Fibroblast of mammary gland (primary cell): ENCODE results near the gene DUSP16.

Experiments
- DNase-seq: peaks from one replicate; pipeline ENCODE4 v3.0.0-alpha.2; 2010; ENCODE audit warnings: low read depth
- H3K4me3 ChIP-seq: 2 replicates; pipeline ENCODE4 v1.5.1; 2011; ENCODE audit warnings: low read depth, mild to moderate bottlenecking, low read length, moderate library complexity; ENCODE audit not compliant: control insufficient read depth
- TF ChIP-seq, protein P1 (sequence below): conservative IDR thresholded peaks from 2 replicates; pipeline ENCODE4 v1.5.1; 2011; ENCODE audit warnings: low read depth, low read length, inconsistent platforms; ENCODE audit not compliant: control insufficient read depth, insufficient read depth

The DUSP16 gene

DNA sequence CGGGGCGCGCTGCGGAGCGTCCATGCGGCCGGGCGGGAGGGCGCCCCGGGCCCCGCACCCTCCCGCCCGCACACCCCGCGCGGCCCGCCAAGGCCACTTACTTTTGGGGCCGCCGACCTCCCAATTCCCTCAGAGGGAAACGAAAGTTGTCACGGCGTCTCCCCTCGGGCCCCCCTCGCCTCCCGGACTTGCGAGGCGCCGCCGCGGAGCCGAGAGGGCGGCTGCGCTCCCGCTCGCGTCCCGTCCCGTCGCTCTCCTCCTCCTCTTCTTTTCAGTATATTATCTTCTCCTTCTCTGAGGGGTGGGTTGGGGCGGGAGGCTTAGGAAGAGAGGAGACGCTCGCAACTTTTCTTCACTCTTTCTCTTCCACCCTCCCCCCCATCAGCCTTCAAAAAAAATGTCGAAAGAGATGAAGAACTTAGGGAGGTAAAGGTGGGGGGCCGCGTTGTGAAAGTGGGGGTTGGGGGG is 613 bp downstream of the DUSP16 start:
- no peak for DNase-seq
- peak overlapping the region; percentile 65 for H3K4me3 ChIP-seq
- TF ChIP-seq, protein P1, sequence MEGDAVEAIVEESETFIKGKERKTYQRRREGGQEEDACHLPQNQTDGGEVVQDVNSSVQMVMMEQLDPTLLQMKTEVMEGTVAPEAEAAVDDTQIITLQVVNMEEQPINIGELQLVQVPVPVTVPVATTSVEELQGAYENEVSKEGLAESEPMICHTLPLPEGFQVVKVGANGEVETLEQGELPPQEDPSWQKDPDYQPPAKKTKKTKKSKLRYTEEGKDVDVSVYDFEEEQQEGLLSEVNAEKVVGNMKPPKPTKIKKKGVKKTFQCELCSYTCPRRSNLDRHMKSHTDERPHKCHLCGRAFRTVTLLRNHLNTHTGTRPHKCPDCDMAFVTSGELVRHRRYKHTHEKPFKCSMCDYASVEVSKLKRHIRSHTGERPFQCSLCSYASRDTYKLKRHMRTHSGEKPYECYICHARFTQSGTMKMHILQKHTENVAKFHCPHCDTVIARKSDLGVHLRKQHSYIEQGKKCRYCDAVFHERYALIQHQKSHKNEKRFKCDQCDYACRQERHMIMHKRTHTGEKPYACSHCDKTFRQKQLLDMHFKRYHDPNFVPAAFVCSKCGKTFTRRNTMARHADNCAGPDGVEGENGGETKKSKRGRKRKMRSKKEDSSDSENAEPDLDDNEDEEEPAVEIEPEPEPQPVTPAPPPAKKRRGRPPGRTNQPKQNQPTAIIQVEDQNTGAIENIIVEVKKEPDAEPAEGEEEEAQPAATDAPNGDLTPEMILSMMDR: no peak

DNA sequence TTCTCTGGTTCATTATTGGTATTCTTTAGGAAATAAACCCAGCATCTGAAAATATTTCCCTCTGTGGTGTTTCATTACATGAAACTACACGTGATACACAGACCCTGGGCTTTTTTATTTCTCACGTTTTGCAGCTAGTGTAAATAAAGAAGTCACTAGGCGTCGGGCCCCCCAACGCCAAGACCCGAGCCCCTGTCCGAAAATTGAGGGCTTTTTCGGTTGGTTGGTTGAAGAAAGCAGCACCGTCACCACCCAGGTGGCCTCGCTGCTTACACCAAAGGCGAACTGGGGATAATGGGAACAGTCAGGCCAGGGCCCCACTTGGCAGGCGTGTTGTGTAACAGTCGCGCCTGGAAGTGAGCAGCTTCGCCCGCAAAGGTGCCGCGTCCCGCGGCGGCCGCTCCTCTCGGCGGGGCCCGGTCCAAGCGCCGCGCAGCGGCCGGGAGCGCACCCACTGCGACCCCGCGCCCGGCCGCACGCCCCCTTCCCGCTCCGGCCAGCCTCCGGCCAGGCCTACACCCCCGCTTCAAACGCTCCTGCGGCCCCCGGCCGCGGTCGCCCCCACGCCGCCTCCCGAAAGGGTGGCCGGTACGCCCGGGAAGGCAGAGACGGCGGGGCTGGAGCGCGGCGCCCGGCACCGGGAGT is 1.2 kb downstream of the DUSP16 start:
- peak overlapping the region; percentile 65 for H3K4me3 ChIP-seq
- DNase-seq: peak; percentile 53
- TF ChIP-seq, protein P1: no peak

DNA sequence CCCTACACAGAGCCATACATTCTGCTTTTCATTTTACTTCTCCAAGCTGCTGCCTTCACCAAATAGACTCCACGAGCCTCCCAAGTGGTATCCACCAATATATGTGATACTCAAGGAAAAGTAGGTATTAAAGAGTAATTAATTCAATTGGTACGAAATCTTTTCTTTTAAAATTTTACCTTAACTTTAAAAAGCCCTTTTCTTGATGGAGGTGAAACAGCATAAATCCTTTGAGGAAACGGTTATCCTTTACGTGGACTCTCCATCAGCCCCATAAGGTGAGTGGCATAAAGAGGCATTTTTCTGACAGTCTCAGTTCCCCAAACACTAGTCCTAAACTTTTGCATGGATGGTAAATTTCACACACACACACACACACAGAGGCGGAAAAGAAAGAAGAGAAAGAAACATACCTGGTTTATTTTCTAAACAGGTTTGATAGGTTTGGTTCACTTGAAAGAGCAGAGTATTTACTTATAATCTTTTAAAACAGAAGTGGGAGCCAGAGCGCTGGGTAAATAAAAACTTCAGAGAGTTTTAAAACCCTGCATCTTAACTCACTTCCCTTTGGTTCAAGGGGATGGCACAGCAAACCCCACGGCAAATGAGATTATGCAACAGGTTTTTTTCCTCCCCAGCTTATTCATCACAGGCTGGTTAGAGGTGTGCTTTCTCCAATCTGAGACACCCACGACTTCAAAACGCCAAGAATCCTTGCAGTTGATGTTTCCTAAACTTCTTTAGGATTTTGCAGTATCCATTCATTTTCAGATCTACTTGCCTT is 1.9 kb downstream of the DUSP16 start:
- H3K4me3 ChIP-seq: peak overlapping the region; percentile 65
- TF ChIP-seq, protein P1: no peak
- DNase-seq: peak; percentile 64

DNA sequence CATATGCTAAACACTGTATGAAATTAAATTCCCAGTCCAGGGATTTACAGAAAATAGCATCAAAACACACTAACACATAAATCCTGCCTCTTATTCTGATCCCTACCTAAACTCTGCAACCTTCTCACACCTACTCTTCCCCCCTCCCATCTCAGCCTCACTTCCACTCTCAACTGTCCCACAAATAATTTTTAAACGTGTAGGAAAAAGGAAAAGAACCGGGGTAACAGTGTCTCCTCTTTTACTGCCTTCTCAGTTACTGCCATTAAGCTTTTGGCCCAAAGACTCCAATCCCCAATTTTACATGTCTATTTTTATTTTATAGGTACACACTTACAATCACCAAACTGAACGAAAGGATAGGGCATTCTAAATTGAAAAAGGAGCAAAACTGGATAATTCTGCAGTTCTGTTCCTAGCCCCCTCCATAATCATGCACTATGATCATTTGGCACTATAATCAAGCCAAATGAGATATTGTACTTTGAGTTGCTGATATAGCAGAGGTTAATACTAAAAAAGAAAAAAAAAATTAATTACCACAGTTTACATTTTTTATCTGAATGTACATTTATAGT is 2.9 kb downstream of the DUSP16 start:
- DNase-seq: no peak
- TF ChIP-seq, protein P1: no peak
- no peak overlapping the region for H3K4me3 ChIP-seq

DNA sequence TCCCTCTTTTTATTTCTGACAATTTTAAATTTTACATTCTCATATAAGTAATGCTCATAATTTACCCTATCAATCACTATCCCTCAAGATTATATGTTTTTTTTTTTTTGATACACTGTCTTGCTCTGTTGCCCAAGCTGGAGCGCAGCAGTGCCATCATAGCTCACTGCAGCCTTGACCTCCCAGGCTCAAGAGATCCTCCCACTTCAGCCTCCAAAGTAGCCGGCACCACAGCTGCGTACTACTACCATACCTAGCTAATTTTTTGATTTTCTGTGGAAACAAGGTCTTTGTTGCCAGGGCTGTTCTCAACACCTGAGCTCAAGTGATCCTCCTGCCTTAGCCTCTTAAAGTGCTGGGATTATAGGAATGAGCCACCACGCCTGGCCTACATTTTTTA is 4.4 kb downstream of the DUSP16 start:
- TF ChIP-seq, protein P1: no peak
- H3K4me3 ChIP-seq: no peak overlapping the region
- no peak for DNase-seq

DNA sequence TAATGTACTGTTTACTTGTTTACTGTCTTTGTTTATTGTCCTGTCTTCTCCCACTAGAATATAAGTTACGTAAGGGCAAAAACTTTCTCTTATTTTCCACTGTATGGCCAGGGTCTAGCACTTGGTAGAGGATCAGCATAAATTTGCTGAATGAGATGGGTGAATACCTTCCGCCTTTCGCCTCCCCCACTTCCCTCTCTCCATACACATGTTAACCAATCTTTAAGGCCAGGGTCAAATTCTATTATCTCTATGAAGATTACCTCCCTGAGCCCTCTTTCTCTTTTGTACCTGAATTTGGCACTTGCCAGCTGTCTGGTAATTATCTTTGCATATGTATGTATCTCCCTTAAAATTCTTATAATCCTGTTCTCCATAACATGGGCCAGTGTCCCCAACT is 4.9 kb downstream of the DUSP16 start:
- no peak overlapping the region for H3K4me3 ChIP-seq
- TF ChIP-seq, protein P1: no peak
- no peak for DNase-seq
